CD4-positive, alpha-beta T cell treated with Interleukin-2 at 100 ng/mL for 4 hours (primary cell): Measurements from ENCODE around the gene LMO2.
"Not testable (repeated sequence)": the region's sequence is repeated elsewhere in the genome, so short reads cannot be mapped to it uniquely, and the experiment has no call there.

Experiments used
- DNase-seq: peaks from one replicate; pipeline ENCODE4 v3.0.0-alpha.2; 2020; ENCODE audit warnings: low spot score

LMO2 gene

GRCh38 chr11:33861386-33861785 lies 30.5 kb downstream of the LMO2 start:
- no peak for DNase-seq

DNA sequence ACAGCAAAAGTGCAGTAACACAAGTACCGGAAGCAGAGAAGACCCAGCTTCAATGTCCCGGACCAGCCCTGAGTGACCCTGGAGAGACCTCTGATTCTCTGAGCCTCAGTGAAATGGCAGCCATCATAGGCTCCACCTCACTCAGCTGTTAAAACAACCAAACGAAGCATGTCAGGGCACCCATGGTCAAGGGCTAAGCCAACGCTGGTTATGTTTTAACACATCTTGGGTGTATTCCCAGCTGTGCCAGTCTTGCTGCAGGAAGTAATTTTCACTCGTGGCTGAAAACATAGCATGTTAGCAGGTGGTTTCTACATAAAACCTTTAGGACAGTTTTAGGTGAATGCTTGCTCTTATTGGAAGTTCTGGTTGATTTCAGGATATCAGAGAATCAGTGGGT lies 30.9 kb downstream of the LMO2 start:
- DNase-seq: no peak

- DNase-seq: no peak
These were observed 32.6 kb downstream of the LMO2 start for GRCh38 chr11:33859306-33859705.

- DNase-seq: peak; percentile 60
These were observed 33.9 kb downstream of the LMO2 start for GRCh38 chr11:33857933-33858371.

DNA sequence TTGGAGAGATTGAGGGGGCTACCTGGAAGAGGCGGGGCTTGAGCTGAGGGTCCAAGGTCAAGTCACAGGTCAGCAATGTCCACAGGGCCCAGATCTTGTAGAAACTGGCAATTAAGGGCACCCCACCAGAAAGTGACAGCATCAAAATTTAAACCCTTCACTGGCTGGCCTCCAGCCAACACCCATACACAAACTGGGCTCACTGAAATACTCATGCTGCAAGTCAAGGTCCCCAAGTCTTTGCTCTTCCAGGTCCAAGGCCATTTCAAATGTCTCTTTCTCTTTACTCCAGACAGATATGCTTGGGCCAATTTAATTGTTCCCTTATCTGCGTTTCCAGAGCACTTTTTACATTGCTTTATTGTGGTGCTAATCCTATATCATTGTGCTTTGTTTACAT lies 36.4 kb downstream of the LMO2 start:
- DNase-seq: no peak

GRCh38 chr11:33848717-33849390 lies 43.0 kb downstream of the LMO2 start:
- no peak for DNase-seq

GRCh38 chr11:33847251-33847650 lies 44.6 kb downstream of the LMO2 start:
- no peak for DNase-seq

- no peak for DNase-seq
These were observed 47.6 kb downstream of the LMO2 start for GRCh38 chr11:33844236-33844635.

DNA sequence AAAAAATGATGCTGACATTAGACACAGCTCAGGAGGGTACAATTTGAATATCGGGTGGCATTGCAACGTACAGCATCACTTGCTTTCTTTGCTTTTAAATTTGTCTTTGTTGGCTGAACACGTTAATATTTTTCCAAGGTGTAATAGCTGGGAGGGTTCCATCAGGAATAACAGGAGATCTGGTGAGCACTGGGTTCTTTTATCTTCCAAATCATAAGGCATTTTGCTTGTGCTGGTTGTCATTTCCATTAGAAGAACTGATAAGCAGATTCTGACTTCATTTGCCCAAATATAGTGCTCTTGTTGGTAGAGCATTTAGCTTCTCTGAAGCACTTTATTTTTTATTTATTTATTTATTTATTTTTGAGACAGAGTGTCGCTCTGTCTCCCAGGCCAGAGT lies 48.9 kb downstream of the LMO2 start:
- DNase-seq: no peak

GRCh38 chr11:33842236-33842915 lies 49.5 kb downstream of the LMO2 start:
- no peak for DNase-seq

GRCh38 chr11:33838234-33838633 lies 53.6 kb downstream of the LMO2 start:
- DNase-seq: not testable (repeated sequence)

DNA sequence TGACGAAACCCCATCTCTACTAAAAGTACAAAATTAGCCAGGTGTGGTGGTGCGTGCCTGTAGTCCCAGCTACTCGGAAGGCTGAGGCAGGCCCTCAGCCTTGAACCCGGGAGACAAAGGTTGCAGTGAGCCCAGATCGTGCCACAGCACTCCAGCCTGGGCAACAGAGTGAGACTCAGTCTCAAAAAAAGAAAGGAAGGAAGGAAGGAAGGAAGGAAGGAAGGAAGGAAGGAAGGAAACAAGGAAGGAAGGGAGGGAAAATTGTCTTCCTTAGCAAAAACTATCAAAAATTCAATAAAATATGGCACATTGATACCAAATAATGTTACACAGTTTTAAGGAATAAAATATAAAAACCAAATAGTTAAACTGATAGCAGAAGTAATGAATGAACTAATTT lies 54.5 kb downstream of the LMO2 start:
- not testable (repeated sequence) for DNase-seq

- no peak for DNase-seq
These were observed 56.6 kb downstream of the LMO2 start for GRCh38 chr11:33835143-33835878.

GRCh38 chr11:33832676-33833075 lies 59.2 kb downstream of the LMO2 start:
- DNase-seq: no peak

- DNase-seq: no peak
These were observed 60.8 kb downstream of the LMO2 start for GRCh38 chr11:33830903-33831648.

GRCh38 chr11:33829430-33830141 lies 62.3 kb downstream of the LMO2 start:
- DNase-seq: peak; percentile 56

- DNase-seq: no peak
These were observed 63.1 kb downstream of the LMO2 start for GRCh38 chr11:33828604-33829429.

DNA sequence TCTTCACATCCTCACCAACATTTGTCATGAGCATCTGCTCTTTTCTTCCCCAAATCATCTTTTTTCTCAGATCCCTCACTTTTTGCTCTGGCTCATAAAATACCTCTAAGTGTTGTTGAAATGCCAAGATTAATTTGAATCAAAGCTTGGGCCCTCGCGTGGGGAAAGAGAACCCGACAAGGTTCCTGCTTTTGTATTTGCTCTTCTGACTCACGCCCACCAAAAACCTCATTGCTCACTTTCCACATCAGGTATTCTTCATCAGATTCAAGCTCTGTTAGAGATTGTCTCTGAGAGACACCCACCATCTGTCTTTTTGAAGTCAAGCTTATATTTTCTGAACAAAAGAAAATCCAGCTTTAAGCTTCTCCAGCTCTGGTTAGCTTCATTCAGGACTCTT lies 64.7 kb downstream of the LMO2 start:
- no peak for DNase-seq

DNA sequence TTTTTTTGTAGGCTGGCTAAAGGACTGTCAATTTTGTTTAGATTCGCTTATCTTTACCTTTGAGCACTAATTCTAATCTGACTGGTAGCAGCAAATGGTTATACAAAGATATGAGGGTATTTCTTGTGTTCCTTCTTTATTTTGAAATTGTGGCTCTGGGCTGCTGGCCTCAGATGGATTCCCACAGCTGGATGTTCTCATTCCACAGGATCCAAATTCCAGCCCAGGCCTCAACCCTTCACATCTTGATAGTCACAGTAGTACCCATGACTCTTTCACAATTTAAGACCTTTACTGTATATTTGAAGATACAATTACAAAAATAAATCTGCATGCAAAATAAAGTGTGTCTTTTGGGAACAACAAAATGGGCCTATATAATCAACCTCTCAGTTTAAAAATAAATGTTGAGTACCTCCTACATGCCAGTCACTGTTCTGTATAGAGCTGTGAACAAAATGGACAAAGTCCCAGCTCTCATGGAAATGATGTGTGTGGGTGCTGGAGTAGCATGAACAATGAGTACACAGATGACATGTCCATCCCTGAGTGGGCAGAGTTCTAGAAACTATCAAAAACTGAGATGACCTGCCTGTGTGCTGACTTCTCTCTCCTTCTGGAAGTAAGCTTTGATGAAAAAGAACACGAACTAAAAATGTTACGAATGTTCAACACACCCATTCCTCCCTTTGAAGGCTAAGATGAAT lies 65.9 kb downstream of the LMO2 start:
- DNase-seq: no peak

DNA sequence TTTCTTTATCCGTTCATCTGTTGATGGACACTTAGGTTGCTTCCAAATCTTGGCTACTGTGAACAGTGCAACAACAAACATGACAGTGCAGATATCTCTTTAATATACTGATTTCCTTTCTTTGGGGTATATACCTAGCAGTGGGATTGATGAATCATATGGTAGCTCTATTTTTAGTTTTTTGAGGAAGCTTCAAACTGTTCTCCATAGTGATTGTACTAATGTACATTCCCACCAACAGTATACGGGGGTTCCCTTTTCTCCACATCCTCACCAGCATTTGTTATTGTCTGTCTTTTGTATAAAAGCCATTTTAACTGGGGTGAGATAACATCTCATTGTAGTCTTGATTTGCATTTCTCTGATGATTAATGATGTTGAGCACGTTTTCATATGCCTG lies 68.9 kb downstream of the LMO2 start:
- not testable (repeated sequence) for DNase-seq
